Measurements from ENCODE around the gene PLCH1.

The PLCH1 gene

GRCh38 chr3:155554777-155555451 is 190.0 kb downstream of the PLCH1 start:
- TF ChIP-seq CTCF (IDR thresholded peaks at IDR 0.05), result no peak

DNA sequence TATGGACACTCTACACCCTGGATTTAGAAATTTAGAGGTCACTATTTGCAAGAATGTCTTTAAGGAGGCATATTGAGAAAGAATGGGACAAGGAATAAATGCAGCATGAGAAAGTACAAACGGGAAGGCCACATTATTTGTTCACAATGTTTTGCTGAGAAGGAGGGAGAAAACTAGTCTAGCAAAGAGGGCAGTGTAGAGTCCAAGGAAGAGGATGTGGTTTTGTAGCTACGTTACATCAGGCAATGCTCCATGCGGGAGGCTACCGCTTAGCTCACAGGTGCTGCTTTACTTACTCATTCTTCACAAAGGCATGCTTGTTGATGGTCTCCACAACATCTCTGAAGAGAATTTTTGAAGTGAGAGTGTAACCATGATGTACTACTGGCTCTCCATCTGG is 191.1 kb downstream of the PLCH1 start:
- no peak for TF ChIP-seq CTCF (IDR thresholded peaks at IDR 0.05)

DNA sequence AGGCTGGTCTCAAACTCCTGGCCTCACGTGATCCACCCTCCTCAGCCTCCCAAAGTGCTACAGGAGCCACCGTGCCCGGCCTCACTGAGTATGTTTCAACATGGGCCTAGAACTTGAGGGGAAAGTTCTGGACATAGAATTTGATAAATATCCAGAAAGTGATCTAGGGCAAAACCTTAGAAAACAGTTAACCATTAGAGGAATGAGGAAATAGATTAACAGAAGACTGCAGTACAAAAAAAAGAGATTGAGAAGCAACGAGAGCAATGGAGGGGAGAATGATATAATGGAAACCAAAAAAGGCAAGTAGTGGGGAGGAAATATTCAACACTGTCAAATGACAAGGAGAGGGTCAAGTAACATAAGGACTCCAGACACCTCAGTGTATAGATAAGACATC is 191.5 kb downstream of the PLCH1 start:
- no peak for TF ChIP-seq CTCF (IDR thresholded peaks at IDR 0.05)

DNA sequence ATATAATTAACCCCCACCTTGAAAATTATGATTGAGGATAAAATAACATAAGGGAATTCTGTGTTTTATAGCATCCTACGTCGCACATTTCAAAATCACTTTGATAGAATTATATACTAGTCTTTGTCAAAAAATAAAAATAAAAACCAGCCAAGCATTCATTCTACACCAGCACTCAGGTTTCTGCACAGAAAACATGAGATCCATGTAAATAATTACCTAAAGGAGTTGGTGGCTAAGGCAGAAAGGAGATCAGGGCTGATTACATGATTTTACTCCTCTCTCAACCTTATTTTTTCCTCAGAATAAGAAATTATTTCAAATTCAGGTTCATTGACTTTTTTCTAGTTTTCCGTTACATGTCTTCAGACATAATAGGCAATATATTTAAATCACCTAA is 194.5 kb downstream of the PLCH1 start:
- TF ChIP-seq CTCF (IDR thresholded peaks at IDR 0.05), result no peak

GRCh38 chr3:155549087-155549486 is 195.8 kb downstream of the PLCH1 start:
- no peak for TF ChIP-seq CTCF (IDR thresholded peaks at IDR 0.05)

DNA sequence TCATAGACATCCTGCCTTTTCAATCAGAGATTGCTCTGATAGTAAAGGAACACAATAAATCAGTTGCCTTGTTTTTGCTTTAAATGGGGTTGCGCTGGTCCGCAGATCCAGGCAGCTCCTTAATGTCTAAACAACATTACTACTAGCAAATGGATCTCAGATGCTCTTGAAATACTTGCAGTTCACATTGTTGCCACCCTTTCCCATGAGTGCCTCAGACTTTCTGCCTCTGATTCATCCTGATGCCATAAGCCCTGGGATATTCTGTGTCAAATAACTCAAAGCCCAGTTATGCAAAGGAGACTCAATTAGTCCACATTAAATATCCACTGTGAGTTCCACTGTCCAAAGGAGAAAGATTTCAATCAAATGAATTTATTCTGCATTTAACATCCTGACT is 196.7 kb downstream of the PLCH1 start:
- TF ChIP-seq CTCF (IDR thresholded peaks at IDR 0.05), result no peak

GRCh38 chr3:155535098-155535497 is 209.8 kb downstream of the PLCH1 start:
- no peak for TF ChIP-seq CTCF (IDR thresholded peaks at IDR 0.05)

DNA sequence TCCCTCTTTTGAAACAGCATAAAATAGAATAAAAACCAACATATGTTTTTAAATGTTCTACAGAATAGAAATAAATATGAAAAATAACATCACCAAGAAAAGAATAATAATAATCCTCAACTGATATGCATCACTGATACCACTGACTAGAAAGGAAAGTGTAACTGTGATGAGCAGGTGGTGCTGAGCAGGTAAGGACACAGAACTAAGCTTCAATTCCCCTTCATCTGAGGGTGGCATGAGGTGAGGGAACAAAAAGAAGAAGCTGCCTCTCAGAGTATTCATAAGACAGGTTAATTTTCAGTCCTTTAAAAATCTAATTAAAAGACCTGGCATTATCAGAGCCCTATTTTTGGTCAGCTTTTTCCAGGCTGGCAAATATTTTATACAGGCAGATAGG is 216.3 kb downstream of the PLCH1 start:
- TF ChIP-seq CTCF (IDR thresholded peaks at IDR 0.05), result no peak

All from LNCAP (cell line).